HG03097 (cell line): ENCODE results near the gene SUN5.

Experiments
- ATAC-seq: cut with Tn5 transposase; IDR thresholded peaks from one replicate; pipeline ENCODE4 v1.9.1; 2021; ENCODE audit not compliant: unreplicated experiment, low FRiP score

Gene SUN5

DNA sequence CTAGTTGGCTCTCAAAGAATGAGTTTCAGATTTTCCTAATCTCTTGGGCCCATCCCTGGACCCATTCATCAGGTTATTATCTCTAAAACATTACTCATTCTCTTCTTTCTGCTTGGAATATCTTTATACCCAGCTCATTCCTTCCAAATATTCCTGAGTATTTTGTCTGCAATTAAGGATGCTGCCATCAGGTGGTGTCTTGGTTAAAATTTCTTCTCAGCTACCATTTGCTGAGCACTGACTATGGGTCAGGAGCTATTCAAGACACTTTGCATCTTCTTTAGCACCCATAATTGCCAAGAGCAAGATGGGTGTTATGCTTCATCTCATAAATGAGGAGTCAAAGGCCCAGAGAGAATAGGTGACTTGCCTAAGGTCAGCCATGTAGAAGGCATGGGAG, 8.4 kb downstream of the SUN5 start:
- ATAC-seq, result no peak

DNA sequence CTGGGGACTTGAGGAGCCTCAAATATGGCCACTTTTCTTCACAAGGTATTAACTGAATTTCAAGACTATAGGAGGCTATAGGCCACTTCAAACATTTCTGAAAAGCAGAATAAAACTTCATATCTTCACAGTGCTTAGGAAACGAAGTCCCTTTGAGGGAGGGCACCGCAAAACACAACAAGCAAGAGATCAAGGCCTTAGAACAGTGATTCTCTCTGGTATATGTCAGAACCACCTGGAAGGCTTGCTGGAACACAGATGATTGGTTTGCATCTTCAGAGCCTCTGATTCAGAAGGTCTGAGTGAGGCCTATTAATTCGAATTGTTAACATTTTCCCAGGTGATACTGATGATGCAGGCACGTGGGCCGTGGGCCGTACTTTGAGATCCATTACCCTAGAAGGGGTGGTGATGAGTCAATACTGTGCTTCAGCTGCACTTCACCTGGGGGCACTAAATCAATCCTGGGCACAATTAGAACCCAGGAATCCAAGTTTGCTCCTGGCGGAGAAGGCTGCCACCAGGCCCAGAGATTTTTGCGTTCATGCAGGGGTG, 10.7 kb downstream of the SUN5 start:
- ATAC-seq, result no peak

DNA sequence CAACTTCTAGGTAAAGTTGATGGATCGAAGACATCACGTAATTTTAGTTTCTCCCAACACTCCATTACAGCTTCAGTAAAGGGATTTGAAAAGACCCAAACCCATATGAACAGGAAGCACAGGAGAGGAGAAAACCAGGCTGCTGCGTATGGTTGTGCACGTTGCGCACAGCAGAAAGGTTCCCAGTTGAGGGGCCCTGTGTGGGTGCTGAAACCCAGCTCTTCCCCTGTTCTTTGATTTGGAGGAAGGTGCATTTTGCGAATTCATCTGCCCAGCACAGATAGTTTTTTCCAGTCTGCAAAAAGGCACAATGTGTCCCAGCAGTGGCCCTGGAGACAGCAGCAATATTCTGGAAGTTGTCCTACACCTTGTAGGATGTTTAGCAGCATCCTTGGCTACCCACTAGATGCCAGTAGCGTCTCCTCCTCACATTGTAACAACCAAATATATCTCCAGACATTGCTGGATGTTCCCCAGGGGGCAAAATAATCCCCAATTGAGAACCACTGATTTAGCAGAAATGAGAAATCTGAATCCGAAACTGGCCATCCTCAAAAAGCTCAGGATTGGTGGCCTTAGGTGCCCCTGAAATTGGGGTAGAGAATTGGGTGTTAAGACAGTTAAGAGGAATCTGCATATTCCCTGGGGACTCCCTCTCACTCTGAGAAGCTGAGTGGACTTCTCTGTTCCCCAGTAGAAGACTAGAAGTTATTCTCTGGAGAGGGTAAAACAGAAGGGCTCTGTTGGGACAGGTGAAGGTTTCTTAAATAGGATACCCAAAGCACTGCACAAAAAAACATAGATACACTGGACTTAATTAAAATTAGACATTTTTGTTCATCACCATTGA, 12.2 kb downstream of the SUN5 start:
- no peak for ATAC-seq

DNA sequence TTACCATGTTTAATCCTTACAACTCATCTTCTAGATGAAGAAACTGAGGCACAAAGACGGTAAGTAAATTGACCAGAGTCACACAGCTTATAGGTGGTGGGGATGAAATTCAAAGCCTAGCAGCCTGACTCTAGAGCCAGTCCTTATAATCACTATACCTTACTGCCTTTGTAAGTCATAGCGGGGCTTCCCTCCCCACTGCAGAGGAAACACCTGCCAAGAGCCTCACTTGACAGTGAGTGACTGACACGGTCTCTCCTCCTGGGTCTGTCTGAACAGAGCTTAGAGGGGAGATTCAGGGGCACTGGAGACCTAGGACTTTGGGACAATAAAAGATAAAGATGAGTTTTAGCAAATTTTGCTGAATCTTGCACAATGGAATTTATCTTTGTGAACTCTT, 12.8 kb downstream of the SUN5 start:
- ATAC-seq, result no peak

DNA sequence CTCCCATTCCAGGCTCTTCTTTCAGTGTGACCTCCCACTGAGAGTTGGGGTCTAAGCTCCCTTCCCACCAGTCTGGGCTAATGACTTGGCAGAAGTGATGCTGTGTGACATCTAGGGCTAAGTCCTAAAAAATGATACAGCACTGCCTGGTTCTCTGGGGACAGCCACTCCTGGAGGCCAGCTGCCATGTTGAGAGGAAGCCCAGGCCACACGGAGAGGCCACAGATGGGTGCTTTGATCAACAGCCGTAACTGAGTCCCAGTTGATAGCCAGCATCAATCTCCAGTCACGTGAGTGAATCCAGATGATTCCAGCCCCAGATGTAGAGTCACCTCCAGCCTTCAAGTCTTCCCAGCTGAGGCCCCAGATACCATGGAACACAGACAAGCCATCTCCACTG, 13.8 kb downstream of the SUN5 start:
- ATAC-seq, result no peak

DNA sequence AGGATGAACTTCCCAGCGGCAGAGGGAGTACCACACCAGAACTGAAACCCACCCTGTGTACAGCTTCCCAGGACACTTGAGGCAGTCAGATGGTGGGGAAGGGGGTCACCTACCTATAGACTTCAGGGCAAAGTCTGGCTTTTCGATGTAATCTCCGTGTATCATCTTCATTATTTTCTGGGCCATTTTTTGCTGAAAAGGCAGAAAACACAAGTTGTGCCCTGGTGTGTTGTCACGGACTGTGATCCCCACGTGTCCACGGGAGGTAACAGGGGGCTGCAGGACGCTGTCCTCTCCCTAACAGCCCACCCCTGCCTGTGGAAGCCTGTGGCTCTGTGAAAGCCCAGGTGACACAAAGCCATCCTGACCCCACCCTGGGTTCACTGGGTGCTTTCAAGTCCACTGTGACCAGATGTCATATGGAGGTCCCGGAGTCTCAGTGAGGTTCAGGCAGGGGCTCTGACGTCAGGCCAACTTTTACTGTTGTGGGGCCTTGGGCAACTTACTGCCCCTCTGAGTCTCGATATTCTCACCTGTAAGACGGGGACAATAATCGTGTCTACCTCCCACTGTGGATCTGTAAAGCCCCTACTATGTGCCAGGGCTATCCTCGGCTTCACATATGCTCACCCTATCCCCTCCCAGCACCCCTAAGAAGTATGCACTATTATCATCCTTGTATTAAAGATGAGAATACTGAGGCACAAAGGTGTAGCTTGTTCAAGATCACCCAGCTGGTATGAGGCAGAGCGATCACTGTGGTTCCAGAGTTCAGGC, 14.5 kb downstream of the SUN5 start:
- no peak for ATAC-seq

DNA sequence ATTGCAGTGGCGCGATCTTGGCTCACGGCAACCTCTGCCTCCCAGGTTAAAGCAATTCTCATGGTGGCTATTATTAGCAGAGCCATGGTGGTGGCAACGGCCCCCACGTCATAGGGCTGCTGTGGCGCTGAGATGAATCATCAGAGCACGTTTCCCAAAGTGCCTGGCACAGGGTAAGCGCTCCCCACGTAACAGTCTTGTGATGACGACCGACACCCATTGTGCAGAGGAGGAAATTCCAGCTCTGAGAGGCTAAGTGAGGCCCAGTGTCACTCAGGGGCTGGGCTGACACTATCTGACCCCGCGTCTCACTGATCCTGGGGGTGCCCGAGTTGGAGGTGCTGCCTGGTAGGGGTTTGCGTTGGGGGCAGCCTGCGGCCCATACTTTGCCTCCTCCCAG, 16.2 kb downstream of the SUN5 start:
- no peak for ATAC-seq

DNA sequence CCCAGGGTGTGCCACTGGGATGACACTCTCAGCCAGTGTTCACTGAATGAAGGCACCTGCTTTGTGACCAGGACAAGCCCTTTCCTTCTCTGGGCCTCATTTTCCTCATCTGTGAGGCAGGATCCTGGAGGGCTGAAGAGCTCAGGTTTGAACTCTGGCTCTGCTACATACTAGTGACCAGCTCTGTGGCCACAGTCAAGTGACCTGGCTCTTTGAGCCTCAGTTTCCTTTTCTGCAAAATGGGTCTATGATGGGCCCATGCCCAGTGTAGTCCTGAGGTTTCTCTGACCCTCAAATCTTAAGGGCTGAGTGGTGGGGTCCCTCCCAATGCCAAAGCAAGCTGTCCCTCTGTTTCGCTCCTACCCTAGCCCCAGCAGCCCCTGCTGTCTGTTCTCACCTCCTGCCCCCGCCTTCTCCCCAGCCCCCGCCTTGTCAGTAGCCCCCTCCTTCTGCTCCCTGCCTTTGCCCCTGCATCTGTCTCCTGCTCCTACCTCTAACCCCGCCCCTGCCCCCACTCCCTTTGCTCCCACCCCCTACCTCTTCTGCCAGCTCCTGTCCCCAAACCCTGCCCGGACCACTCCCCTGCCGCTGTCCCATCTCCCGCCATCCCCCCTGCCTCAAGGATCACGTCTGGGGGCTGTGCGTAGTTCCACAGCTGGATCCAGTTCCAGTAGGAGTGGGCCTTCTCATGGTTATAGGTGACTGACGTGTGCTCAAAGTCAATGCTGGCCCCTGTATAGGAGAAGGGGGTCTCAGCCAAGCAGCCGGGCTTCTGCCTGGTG, 17.0 kb downstream of the SUN5 start:
- no peak for ATAC-seq

DNA sequence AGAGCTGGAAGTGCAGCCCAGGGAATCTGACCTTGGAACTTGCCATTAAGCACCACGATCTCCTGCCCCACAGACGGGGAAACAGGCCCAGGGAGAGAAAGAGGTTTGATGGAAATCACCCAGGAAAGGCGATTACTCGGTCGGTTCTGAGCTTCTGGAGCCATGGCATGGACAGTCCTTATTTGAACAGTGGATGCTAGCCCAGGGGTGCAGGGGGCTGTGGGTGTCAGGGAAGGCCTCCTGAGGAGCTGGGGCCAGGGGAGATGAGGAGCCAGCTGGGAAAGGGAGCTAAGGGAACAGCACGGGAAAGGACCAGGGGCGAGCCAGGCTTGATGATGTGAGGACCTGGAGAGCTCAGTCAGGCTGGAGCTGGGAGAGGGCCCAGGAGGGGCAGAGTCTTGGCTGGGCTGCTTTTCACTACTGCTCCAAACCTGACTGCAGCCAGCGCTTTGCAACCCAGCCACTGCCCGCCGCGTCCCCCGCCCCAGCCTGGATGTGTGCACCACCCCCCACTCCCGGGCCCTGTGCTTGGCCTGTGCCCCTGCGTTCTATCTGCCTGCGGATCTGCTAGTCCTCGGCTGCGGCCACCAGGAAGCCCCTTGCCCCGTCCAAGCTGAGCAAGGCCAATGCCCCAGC, 17.8 kb downstream of the SUN5 start:
- no peak for ATAC-seq

DNA sequence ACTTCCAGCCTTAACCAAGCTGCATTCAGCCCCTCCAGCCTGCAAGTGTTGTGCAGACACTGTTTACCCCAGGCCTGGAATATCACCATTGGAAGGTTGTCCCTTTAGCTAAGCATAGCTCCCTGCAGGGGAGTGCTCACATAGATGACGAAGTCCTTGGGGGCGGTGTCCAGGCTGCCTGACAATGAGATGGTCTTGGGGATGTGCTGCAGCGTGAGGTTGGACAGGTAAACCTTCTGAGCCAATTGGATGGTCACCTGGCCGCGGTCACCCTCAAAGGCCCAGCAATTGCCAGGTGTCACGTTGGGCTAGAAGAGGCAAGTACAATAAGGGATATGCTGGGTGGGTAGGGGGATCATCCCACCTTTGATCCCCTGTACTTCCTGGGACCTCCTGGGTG, 18.6 kb downstream of the SUN5 start:
- no peak for ATAC-seq

DNA sequence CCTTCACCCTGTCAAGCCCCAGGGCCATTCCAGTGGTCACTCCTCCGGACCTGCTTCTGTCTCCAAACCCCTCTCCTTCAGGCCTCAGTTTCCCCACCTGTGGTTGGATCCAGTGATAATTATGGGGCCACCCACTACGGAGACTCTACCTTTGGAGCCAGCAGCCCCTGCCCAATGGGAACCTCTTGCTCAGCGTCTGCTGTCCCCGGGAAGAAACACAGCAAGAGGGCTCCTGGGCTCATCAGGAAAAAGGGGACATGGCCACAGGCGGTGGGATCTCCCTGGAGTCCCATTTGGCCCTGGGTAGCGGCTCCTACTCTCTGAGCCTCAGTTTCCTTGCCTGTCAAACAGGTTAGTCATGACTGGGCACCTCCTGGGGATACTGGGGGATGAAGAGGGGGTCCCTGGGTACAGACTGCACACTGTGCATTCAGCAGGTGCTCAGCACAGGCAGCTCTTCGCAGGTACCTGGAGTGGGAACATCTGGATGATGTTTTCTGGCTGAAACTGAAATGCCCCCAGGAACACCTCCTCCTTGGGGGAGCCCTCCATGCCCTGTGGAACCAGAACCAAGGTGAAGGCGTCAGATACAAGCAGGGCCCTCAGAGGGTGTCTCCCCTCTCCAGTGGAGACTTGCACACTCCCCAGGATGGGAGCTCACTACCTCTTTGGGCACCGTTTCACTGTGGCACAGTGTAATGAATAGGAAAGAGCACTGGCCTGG, 19.4 kb downstream of the SUN5 start:
- no peak for ATAC-seq

DNA sequence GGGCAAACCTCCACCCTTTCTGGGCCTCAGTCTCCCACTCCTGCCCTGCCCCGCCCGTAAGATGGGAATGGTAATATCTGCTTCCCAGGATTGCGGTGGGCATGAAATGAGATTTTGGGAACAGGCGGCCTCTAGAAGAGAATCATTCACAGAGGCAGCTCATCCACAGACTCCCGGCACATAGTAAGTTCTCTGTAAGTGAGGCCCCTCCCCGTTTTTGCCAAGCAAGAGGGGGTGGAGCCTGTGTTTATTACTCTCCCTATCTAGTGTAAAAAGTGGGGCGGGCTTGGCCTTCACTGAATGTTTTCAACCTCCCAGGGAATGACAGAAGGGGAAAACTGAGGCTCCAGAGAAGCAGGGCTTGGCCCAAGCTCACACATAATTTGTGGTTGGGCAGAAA, 20.0 kb downstream of the SUN5 start:
- no peak for ATAC-seq

DNA sequence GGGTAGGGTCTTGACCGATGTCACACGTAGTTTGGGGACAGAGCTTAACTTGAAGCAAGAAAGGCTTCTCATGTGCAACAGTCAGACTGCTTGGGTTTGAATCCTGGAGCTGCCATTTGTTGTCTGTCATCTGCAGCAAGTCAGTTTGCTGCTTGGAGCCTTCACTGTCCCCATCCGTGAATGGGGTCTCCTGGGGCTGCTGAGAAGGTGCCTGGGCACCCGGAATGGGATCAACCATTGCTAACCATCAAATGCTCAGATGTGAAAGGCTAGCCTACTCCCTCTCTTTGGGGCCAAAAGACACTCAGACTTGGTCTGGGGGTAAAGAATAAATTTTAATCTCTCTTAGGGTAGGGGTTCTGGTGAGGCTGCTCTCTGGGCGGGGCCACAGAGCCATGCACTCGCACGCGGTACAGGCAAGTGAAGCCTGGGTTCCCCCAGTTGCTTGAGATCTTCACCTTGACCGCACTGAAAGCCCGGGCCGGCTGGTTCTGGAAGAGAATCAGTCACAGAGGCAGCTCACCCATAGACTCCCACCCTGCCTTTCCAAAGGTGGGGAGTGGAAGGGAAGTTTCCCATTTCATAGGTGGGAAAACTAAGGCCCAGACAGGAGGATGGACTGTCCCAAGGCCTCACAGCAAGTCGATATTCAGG, 20.6 kb downstream of the SUN5 start:
- no peak for ATAC-seq

DNA sequence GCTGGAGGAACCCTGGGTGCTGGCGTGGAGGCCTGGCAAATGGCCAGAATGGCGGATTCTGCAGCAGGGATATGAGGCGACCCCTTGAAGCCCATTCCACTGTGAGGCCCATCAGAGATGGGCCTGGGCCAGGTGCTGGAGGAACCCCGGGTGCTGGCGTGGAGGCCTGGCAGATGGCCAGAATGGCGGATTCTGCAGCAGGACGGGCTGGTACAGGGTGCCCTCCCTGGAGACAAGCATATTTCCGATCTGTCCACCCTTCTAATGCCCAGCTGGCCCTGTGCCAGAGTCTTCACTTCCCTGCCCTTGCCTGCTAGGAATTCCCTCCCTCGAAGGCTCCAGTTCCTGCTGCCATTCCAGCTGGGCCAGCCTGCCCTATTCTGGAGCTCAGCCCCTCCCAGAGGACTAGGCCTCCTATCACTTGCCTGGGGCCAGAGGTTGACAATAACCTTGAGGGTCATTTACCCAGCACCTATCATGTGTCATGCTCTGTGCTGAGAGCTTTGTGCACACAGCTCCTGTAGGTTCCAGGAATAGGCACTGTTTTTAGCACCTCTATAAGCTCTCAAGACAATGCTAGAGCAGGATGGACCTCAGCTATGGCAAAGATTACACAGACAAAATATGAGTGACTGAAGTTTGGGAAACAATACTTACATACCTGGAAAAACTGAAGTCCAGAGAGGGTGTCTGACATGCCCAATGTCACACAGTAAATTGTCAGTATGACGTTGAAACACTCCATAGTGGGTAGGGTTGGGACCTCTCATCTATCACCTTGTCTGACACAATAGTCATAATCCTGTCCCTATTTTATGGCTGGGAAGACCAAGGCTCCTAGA, 21.4 kb downstream of the SUN5 start:
- ATAC-seq, result no peak

DNA sequence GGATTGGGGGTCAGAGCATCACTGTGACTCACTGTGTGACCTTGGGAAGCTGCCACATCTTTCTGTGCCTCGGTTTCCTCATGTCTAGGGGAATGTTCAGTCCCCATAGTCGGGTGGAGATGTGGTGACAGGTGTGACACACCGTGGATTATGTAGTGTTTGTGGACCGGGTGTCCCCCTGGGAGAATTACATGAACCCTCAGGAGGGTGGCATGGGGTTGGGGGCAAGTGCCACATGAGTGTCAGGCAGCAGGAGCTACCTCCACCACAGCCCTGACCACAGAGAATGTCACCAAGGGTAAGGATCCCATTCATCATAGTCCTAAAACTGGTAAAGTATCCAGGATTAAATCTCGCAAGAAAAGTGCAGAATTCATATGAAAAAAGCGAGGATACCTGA, 23.2 kb downstream of the SUN5 start:
- ATAC-seq, result no peak

DNA sequence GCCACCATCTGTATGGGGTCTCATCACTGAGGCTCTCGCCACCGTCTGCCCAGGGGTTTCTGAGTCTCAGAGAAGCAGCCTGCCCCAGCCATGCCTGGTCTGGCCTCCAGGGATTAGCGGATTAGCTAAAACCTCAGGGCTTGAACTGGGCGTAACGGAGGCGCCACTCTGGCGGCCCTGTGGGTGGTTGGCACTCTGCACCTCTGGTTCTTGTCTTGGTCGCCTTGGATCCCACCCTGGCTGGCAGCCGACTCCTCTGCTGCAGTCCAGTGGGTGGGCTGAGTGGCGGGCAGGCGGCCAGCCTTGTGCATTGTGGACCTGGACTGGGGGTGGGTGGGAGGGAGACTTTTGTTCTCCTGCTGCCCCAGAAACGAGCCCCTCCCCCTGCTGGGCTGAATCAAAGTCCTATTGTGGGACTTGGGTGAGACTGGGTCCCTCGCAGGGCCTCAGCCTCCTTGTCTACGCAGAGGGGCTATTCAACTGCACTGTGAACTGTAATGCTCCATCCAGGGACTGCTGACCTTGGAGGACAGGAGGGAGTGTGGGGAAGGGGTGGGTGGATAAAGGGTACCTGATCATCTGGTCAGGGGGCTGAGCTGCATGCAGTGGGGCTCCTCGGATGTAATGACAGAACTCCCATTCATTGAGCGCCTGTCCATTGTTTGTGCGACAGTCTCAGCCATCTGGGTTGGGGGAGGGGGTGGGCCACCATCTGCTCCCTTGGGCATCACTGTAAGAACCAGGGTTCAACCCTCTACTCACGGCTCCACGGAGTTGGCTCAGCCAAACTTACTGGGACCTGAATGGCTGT, 23.9 kb downstream of the SUN5 start:
- ATAC-seq, result no peak

DNA sequence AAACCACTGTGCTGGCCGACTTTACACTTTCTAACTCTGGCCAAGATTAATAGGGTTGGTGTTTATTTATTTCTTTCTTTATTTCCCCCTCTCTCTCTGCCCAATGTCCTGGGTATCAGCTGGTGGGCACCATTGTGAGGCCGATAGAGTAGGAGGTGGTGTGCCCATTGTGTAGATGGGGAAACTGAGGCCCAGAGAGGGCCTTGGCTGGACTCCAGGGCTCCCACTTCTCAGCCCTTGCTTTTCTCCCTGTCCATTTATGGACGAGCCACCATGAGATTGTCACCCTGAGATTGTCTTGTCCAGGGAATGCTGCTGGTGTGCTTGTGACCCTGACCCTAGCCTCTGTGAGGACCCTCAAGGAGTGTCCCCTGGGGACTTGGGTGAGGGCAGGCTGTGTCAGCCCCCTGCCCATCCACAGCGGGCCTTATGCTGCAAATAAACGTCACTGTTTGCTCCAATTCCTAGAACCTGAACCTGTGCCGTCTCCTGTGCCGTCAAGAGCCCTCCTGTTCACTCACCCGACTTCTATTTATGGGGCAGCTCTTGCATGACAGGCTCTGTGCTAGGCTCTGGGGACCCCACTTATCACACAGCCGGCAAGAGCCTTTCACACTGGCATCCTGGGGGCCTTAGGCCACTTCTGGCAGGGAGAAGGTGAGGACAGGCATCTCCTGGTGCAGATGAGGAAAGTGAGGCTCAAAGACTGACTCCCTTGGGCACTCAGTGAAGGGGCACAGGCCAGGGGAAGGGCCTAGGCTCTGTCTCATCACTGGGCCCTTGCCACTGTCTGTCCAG, 24.8 kb downstream of the SUN5 start:
- no peak for ATAC-seq
